GM21737 (cell line): ENCODE measurements around the gene BPI.
"Not testable (repeated sequence)": the region's sequence is repeated elsewhere in the genome, so short reads cannot be mapped to it uniquely, and the experiment has no call there.

Source experiments
- ATAC-seq: cut with Tn5 transposase; IDR thresholded peaks from one replicate; pipeline ENCODE4 v1.9.1; 2021; ENCODE audit warnings: mild to moderate bottlenecking, moderate library complexity; ENCODE audit not compliant: unreplicated experiment

The BPI gene

GRCh38 chr20:38303908-38304379 lies at the start of gene BPI:
BPI (plus strand) TSS chr20:38304156; CDS start chr20:38304224, 68 bp downstream.
- no peak for ATAC-seq

GRCh38 chr20:38254621-38255020 lies 49.3 kb upstream of the BPI start:
- ATAC-seq = not testable (repeated sequence)

GRCh38 chr20:38255393-38255792 lies 48.6 kb upstream of the BPI start:
- no peak for ATAC-seq

- no peak for ATAC-seq
Observed at GRCh38 chr20:38256021-38256420, 47.9 kb upstream of the BPI start.

GRCh38 chr20:38256966-38257365 lies 47.0 kb upstream of the BPI start:
- ATAC-seq = no peak

- no peak for ATAC-seq
Observed at GRCh38 chr20:38258545-38259215, 45.3 kb upstream of the BPI start.

GRCh38 chr20:38260025-38260377 lies 44.0 kb upstream of the BPI start:
- ATAC-seq = no peak

GRCh38 chr20:38260378-38261053 lies 43.4 kb upstream of the BPI start, which contains the start of gene KIAA1755:
KIAA1755 (minus strand) TSS chr20:38260735; CDS start chr20:38260500, 235 bp downstream.
- ATAC-seq = no peak

GRCh38 chr20:38261054-38261390 lies 42.9 kb upstream of the BPI start:
- no peak for ATAC-seq

GRCh38 chr20:38262931-38263330 lies 41.0 kb upstream of the BPI start:
- ATAC-seq = no peak

- no peak for ATAC-seq
Observed at GRCh38 chr20:38266426-38266825, 37.5 kb upstream of the BPI start.

GRCh38 chr20:38267296-38267695 lies 36.7 kb upstream of the BPI start:
- no peak for ATAC-seq

- no peak for ATAC-seq
Observed at GRCh38 chr20:38267901-38268514, 35.9 kb upstream of the BPI start.

- no peak for ATAC-seq
Observed at GRCh38 chr20:38269040-38269439, 34.9 kb upstream of the BPI start.

GRCh38 chr20:38269715-38270114 lies 34.2 kb upstream of the BPI start:
- no peak for ATAC-seq

- ATAC-seq = no peak
Observed at GRCh38 chr20:38270869-38271605, 32.9 kb upstream of the BPI start.

GRCh38 chr20:38271608-38272120 lies 32.3 kb upstream of the BPI start:
- no peak for ATAC-seq

- no peak for ATAC-seq
Observed at GRCh38 chr20:38272398-38272797, 31.6 kb upstream of the BPI start.

GRCh38 chr20:38272961-38273360 lies 31.0 kb upstream of the BPI start:
- no peak for ATAC-seq

- ATAC-seq = no peak
Observed at GRCh38 chr20:38275815-38276550, 28.0 kb upstream of the BPI start.

- ATAC-seq = no peak
Observed at GRCh38 chr20:38277285-38277684, 26.7 kb upstream of the BPI start.
